Raji (cell line): ENCODE data around the gene SMC1A.

ENCODE experiments used
- POLR2A ChIP-seq: IDR thresholded peaks from 2 replicates; pipeline ENCODE4 v1.6.1; 2011; ENCODE audit warnings: low read depth, low read length, control low read depth; ENCODE audit not compliant: insufficient read depth

SMC1A gene

DNA sequence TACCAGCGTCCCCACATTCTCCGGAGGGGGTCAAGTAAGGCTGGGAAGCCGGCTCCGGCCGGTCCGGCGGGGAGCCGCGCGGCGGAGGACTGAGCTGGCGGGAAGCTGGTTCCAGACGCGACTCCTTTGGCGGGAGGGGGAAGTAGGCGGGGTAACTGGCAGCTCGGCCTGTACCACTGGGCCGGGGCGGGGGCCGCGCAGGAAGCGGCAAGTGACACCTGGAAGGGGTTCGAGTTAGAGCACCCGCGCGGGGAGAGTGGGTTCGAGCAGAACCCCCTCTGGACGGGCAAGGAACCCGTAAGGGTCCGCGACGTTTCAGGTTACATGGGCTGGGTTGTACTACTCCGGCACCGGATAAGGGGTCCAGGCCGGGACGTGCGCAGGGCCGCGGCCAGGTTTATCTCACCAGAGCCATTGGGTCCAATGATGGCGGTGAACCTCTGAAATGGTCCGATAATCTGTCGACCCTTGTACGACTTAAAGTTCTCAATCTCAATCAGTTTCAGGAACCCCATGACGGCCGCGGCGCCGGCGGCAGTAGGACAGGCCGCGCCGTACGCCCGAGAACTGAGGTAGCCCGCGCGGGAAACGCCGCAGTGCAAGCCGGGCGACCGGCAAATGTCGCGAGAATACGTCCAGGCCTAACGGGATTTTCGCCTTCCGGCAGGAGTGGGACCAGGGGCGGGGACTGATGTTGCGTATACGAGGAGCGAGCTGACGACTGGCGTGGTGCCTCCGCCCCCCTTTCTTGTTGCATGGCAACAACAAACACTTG, at the start of gene SMC1A:
TSS of gene SMC1A (minus strand) at position 569 of the 775 bp plus-strand sequence. CDS start at position 515, 54 bp downstream.
- TF ChIP-seq POLR2A: peak; percentile 81

DNA sequence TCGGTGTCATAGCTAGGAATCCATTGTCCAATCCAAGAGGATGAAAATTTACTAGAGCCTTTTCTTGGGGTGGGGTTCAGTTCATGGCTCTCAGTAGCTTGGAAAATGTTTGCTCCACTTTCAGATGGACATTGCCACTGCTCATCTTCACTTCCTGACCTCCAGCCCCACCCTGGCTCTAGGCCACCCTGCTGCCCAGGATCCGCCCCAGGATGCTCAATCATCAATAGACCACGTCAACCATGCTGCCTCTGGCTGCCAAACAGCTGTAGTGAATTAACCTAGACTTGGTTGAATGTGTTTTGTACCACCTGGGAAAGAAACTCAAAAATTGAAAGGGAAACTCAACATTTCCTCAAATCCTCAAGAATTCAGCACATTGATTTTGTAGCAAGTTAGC, 48.9 kb upstream of the SMC1A start:
- no peak for TF ChIP-seq POLR2A

DNA sequence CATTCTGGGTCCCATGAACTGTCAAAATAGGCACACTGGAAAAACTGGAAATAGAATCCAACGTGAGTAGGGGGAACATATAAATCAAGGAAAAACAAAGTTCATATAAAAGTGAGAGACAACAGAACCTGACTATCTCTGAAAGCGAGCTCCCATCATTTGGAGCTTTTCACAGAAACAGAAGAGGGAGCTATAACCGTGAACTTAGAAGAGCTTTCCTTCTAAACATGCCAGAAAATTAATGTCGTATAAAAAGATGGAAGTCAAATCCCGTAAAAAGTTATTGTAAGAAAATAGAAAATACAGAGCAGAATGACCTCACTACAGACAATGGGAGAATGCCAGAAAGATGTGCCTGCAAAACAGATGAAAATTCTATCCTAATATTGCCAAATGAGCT, 35.6 kb upstream of the SMC1A start:
- TF ChIP-seq POLR2A: no peak

DNA sequence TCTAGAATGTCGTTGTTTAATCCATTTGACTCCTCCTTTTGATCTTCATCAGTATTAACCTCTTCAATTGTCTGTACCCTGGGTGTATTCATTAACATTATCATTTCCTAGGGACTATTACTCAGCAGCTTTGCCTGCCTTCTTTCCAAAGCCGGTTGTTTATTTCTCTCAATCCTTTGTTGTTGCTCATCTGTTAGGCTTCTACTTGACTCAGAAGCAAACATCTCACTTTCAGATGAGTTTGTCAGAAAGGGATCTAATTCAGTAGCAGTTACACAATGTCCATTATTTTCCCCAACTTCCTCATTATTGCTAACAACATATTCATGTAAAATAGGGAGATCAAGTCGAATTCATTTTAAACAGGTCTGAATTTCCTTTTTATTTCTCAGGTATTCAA, 33.8 kb upstream of the SMC1A start:
- no peak for TF ChIP-seq POLR2A

DNA sequence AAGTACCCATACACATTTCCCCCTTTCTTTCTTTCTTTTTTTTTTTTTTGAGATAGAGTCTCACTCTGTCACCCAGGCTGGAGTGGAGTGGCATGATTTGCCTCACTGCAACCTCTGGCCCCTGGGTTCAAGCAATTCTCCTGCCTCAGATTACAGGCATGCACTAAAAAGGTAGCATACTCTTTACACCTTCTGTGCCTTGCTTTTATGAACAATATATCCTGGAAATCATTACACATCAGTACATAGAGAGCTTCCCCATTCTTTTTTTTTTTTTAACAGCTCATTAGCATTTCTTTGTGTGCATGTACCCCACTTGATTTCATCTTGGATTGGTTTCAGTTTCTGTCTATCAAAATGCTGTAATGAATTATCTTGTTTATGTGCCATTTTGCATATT, 30.4 kb upstream of the SMC1A start:
- no peak for TF ChIP-seq POLR2A

DNA sequence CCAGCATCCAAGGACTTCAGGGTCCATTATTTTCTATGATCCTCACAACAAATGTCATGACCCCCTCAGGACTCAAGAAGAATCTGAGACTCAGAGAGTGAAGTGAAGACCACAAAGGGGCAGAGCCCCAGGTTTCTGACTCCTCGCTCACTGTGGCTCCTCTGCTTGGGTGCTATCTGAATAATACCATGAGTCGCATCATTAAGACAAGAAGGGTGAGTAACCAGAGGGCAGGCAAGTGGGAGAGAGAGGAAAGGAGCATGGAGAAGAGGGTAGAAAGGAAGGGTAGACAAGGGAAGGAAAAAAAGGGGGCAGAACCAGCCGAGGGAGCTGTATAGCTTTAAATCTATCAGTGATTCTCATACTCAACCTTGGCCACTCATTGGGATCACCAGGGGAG, 27.2 kb upstream of the SMC1A start:
- TF ChIP-seq POLR2A: no peak

DNA sequence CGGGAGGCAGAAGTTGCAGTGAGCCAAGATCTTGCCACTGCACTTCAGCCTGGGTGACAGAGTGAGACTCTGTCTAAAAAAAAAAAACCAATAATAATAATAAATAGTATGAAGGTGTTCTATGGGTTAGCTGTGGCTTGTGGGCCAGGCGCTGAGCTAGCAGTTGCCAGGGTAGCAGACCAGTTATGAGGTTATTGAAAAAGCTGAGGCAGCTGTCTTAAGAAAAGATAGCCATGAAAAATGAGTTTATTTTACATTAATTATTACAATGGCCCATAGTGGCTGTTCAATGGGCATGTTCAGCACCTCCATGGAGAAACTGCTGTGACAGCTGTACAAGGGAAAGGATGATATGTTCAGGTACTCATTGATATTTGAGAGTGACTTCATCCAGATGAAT, 25.0 kb upstream of the SMC1A start:
- TF ChIP-seq POLR2A: no peak

DNA sequence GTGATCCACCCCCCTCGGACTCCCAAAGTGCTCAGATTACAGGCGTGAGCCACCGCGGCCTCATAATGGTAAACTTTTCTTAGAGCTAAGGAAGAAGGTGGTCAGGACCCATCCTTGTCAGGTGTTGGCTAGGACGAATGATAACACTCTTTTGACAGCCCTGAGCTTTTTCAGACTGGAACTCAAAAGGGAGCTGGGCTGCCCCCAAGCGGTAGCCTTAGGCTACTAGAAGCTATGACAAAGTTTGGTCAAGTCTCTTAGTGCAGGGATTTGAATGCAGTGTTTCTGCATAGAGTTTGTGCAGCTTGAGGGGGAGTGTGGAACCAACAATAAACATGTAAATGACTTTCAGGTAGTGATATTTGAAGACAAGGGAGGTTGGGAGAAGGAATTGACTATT, 23.5 kb upstream of the SMC1A start:
- TF ChIP-seq POLR2A: no peak

DNA sequence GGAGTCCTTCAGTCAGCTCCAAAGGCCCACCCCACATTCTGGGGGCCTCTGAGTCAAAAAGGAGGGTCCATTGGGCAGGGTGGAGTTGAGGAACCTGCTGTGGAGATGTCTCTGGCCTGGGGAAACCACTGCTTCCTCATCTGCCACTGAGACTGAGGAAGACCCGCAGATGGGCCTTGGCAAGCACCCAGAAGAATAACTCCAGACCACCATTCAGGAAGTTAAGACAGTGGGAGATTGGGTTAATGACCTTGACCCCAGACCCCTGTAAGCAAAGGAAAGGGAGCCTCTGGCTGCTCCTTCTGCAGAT, 19.8 kb upstream of the SMC1A start:
- no peak for TF ChIP-seq POLR2A

DNA sequence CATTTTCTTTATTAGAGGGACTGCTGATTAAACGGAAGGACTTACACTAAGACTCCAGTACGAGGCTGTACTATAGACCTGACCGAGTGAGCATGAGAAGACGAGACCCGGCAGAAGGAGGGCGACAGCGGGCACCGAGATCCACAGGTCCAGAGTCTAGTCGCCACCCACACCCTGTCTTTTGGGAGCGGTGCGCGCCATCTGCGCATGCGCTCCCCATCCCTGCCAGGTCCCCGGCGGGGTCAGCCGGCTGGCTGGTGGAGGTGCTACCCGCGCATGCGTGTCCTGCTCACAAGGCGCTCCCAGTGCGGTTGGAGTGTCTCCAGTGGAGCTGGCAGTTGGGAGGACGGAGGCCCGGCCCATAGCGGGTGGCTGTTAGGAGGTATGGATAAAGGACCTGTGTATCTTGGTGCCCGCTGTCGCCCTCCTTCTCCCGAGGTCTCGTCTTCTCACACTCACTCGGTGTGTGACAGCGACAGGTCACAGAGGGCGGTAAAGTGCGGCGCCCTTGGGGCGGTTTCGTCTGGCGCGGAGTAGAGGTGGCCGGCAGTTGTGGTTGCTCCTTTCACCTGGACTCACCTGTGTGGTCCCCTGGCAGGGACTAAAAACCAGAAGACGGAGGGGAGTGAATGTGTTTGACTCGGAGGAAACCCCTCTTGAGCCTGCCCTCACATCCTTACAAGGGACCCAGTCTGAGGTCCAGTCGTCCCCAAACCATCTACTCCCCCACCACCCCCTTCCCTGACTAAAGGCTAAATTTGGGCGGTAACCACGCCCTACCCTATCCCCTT, 19.3 kb upstream of the SMC1A start:
- no peak for TF ChIP-seq POLR2A

DNA sequence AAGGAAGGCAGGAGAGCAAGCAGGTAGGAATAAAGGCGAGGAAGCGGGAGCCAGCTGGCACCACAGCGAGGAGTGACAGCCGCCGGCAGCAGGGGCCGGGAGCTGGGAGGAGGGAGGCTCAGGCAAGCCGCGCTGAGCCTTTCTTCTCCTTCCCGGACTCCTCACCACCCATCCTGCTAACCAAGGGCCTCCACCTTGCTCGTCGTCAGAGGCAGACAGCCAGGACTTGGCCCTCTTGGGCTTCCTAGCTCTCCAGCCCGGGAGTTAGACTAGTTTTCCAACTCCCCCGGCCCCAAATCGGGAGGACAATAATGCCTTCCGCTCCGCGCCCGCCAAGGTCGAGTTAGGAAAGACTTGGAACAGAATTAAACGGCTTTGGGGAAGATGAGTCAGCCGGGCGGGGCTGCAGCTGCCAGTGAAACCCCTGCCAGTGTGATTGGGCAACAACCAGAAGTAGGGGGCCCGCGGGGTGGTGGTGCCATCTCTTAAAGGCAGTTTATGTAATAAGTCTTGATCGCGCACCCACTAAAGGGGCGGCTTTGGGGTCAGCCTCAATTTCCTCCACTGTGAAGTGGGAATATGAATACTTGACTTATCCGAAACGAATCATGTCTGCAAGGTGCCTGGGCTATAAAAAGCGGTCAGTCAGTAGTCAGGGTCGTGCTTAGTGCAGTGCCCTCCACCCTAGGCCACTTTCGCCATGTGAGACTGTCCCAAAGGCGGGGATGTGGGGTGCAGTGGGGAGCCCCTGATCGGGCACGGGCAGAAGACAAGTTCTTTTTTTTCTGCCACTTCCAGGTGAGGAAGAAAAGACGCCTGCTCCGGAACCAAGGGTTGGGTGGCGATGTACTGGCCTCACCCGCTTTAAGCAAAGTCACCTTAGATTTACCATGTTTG, 18.4 kb upstream of the SMC1A start:
- TF ChIP-seq POLR2A: no peak

DNA sequence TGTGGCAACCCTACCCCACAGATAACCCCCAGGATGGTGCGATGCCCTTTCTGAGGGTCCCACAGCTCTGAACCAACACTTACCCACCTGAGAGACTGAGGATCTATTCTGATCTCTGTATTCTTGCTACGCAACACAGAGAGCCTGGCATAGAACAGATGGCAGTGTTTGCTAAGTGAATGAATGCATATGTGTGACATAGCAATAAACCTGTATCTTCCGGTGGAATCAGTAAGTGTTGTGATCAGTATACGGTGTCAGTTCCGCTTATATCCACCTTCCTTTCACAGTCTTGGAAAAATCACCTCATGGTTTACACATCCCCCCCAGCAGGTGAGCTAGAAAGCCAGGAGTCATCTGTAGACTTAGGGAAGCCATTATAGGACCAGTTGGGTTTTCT, 17.6 kb upstream of the SMC1A start:
- no peak for TF ChIP-seq POLR2A

DNA sequence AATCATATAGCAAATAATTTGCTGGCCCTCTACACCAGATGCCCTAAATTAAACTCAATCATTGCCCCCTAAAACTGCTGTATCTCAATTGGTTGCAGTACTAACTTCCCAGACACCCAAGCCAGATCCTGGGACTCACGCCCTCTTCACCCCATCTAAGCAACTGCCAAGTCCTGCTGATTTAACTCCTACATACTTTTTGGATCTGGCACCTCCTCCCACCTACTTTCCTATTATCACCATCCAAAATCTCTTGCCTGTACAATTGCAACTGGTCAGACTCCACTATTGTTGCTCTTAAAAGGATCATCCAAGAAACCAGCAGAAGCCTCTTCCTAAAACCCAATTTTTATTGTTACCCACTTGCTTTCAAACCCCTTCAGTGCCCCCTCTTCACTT, 16.4 kb upstream of the SMC1A start:
- no peak for TF ChIP-seq POLR2A

DNA sequence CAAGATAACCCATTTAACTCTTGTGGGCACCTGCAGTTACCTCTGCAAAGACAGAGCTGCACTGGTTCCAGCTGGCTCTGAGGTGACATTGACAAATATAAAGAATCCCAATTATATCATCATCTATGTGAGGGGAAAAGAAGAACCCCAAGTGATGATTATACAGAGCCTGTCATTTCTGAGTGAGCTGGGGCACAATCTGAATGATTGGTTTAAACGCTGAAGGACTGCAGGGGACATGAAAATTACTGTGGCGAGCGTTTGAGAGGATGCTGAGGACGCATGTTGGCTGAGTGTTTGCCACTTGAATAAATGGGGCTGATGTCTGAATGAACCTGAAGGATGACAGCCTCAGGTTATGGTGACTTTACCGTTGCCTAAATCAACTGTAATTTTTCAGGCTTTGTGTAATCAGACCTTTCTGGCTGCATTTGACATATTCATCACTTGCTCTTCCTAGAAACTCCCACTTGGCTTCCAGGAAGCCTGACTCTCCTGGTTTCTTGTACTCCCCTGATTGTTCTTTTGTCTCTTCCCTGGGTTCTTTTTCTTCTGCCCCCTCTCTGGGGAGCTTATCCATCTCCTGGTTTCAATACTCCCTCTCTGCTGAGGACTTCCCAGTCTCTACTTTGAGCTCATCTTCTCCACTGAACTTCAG, 15.8 kb upstream of the SMC1A start:
- no peak for TF ChIP-seq POLR2A

DNA sequence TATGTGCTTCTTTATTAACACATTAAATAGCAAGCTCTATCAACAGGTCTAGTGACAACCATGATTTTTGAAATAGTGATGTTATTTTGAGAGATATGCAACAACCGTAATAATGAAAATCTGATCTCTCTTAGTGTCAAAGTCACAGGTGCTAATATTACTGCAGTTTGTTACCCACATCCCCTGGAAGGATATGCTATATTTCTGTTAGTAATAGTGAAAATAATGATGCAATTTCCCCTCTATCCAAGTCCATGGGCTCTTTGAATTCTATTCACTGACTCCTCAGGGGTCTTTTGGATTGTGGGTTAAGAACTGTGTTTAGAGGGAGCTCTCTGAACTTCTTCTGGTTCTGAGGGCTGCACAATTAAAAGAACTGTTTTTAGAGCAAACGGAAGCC, 14.8 kb upstream of the SMC1A start:
- no peak for TF ChIP-seq POLR2A
